Measurements from ENCODE around the gene LMX1B. TPM values are rescaled to one million over a fixed set of nuclear protein-coding genes. Genes with fewer than 3 reads are reported as not detected.

LMX1B gene
- polyA plus RNA-seq, 1 donor (not counting 4 experiments of a cell fraction or from before 2014, with no cell fraction given): 0.24 TPM

DNA sequence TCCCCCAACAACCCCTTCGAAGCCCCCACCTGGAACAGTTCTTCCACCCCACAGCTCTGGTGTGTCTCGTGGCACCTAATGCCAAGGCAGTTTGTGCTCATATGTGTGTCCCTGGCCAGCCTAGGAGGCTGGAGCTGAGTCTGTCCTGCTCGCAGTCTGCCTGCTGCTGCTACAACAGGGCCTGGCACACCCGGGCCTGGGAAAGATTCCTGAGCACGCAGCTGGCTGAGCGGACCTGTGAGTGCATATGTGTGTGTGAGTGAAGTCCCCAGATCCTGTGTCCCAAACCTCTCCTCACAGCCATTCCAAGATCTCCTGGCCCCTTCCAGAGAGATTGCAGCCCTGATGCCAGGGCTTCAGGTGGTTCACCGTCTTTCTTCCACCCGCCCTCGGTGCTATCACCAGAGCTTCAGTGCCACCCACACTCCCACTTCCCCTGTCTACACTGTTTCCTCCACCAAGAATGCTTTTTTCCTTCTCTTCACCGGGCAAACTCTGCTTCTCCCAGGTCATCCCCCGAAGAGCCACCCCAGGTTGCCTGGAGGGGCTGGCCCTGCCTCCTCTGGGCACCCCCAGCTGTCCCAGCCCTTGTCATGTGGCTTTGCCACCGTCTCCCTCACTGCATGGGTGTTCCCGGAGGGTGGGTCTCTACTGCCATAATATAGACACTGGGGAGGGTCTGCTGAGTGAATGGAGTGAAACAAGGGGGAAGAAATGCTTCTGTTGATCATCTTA, 28.4 kb downstream of the LMX1B start:
- Histone ChIP-seq H3K27ac (ENCODE audit: control insufficient read depth, insufficient read depth, low read length) (no peak overlapping the region), H3K4me1 (ENCODE audit: control insufficient read depth, extremely low read depth, insufficient read depth, low read length) (no peaks in the 10 kb centered on the region), H3K9me1 (ENCODE audit: control insufficient read depth, extremely low read depth, insufficient read depth, low read length) (no peaks in the 10 kb centered on the region), H3K36me3 (ENCODE audit: control insufficient read depth in 2 of 2, extremely low read depth in 1 of 2, insufficient read depth in 2 of 2, low read length in 2 of 2) (no peaks in the 10 kb centered on the region), H2AFZ (ENCODE audit: control insufficient read depth, low read length) (no peak overlapping the region), H3K4me2 (ENCODE audit: control insufficient read depth, extremely low read depth, insufficient read depth, low read depth, low read length) (no peak overlapping the region), H3K9me3 (ENCODE audit: control insufficient read depth, low read depth, low read length) (no peaks in the 10 kb centered on the region), H3K27me3 (ENCODE audit: control insufficient read depth, extremely low read depth, insufficient read depth, low read length) (peaks cover 66% of the 10 kb centered on the region), H3K9ac (ENCODE audit: control insufficient read depth, extremely low read depth, insufficient read depth, low read length) (no peak overlapping the region), H3K79me2 (ENCODE audit: control insufficient read depth, insufficient read depth, low read length) (no peaks in the 10 kb centered on the region), H3K4me3 (ENCODE audit: control insufficient read depth in 2 of 3, extremely low read depth in 1 of 3, insufficient read depth in 2 of 3, low read depth in 1 of 3, low read length in 3 of 3) (no peak overlapping the region), H4K20me1 (ENCODE audit: control insufficient read depth, extremely low read depth, insufficient read depth, low read length) (peaks cover 2% of the 10 kb centered on the region)
- DNase-seq (ENCODE audit: low read depth, low spot score) (no peak), FAIRE-seq (no peak)
- TF ChIP-seq EZH2 (IDR thresholded peaks at IDR 0.05; ENCODE audit: low read length) (no peak), CTCF (optimal IDR thresholded peaks at IDR 0.05 in 1 of 3, IDR thresholded peaks at IDR 0.05 in 1 of 3, conservative IDR thresholded peaks at IDR 0.05 in 1 of 3; ENCODE audit: extremely low read depth in 1 of 3, insufficient read depth in 2 of 3, low read length in 3 of 3) (no peak)
- dilution Hi-C loops (cut with MboI; ENCODE audit: extremely low pct_ligation_motif_present, low sequenced_read_pairs): no loop called here

DNA sequence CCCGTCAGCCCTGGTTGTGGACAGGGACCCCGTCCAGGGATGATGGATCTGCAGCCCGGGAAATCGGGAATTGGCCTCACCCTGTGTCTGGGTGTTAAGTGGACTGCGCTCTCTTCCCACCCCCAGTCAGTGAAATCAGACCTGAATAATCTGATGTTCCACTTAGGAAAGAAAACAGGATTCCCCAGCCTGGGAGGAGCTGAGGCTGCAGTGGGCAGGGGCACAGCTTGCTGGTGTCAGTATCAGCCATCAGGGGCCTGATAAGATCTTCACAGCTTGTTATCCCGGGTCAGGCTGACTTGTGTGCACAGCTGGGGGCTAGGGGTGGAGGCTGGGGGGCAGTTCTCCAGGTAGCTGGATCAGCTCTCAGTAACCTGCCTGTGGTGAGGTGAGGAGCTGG, 29.1 kb downstream of the LMX1B start:
- no peak overlapping the region for H3K4me2 ChIP-seq (ENCODE audit: control insufficient read depth, extremely low read depth, insufficient read depth, low read depth, low read length)
- H3K4me3 ChIP-seq (ENCODE audit: control insufficient read depth in 2 of 3, extremely low read depth in 1 of 3, insufficient read depth in 2 of 3, low read depth in 1 of 3, low read length in 3 of 3): no peak overlapping the region
- H4K20me1 ChIP-seq (ENCODE audit: control insufficient read depth, extremely low read depth, insufficient read depth, low read length): no peaks in the 10 kb centered on the region
- H3K27ac ChIP-seq (ENCODE audit: control insufficient read depth, insufficient read depth, low read length): no peak overlapping the region
- no peak overlapping the region for H2AFZ ChIP-seq (ENCODE audit: control insufficient read depth, low read length)
- no peaks in the 10 kb centered on the region for H3K4me1 ChIP-seq (ENCODE audit: control insufficient read depth, extremely low read depth, insufficient read depth, low read length)
- no peaks in the 10 kb centered on the region for H3K79me2 ChIP-seq (ENCODE audit: control insufficient read depth, insufficient read depth, low read length)
- TF ChIP-seq CTCF (optimal IDR thresholded peaks at IDR 0.05 in 1 of 3, IDR thresholded peaks at IDR 0.05 in 1 of 3, conservative IDR thresholded peaks at IDR 0.05 in 1 of 3; ENCODE audit: extremely low read depth in 1 of 3, insufficient read depth in 2 of 3, low read length in 3 of 3) (no peak), EZH2 (IDR thresholded peaks at IDR 0.05; ENCODE audit: low read length) (no peak)
- no peaks in the 10 kb centered on the region for H3K9me1 ChIP-seq (ENCODE audit: control insufficient read depth, extremely low read depth, insufficient read depth, low read length)
- dilution Hi-C loops (cut with MboI; ENCODE audit: extremely low pct_ligation_motif_present, low sequenced_read_pairs): no loop called here
- no peaks in the 10 kb centered on the region for H3K9me3 ChIP-seq (ENCODE audit: control insufficient read depth, low read depth, low read length)
- no peak for DNase-seq (ENCODE audit: low read depth, low spot score)
- H3K36me3 ChIP-seq (ENCODE audit: control insufficient read depth in 2 of 2, extremely low read depth in 1 of 2, insufficient read depth in 2 of 2, low read length in 2 of 2): no peaks in the 10 kb centered on the region
- no peak for FAIRE-seq
- H3K27me3 ChIP-seq (ENCODE audit: control insufficient read depth, extremely low read depth, insufficient read depth, low read length): peaks cover 67% of the 10 kb centered on the region
- H3K9ac ChIP-seq (ENCODE audit: control insufficient read depth, extremely low read depth, insufficient read depth, low read length): no peak overlapping the region
